K562 (cell line): Measurements from ENCODE around the gene NR3C1. TPM values are rescaled to one million over a fixed set of nuclear protein-coding genes. Genes with fewer than 3 reads are reported as not detected.

Source experiments
- BCOR ChIP-seq: fragments of 450-650 bp; IDR thresholded peaks from 2 replicates; pipeline ENCODE4 v1.6.1; 2016
- BMI1 ChIP-seq: fragments of 150-350 bp; IDR thresholded peaks from 2 replicates; pipeline ENCODE4 v1.6.1; 2014; ENCODE audit warnings: low read length
- BRF1 ChIP-seq: IDR thresholded peaks from 3 replicates; pipeline ENCODE4 v1.6.1; 2011; ENCODE audit warnings: borderline replicate concordance, mild to moderate bottlenecking; ENCODE audit not compliant: insufficient read length; ENCODE audit errors: extremely low read depth
- CBX3 ChIP-seq, 2 experiments: IDR thresholded peaks; 1 replicate in 1 of 2; 2 replicates in 1 of 2; pipeline ENCODE4 v1.6.1; 2012; ENCODE audit warnings: inconsistent platforms in 2 of 2, low read length in 2 of 2, borderline replicate concordance in 1 of 2, control low read depth in 1 of 2
- CXXC5 ChIP-seq: fragments of 250-450 bp; sonication (Bioruptor Pico); IDR thresholded peaks from 2 replicates; pipeline ENCODE4 v1.8.0; 2022; ENCODE audit warnings: inconsistent platforms, mild to moderate bottlenecking, moderate library complexity
- ETS2 ChIP-seq: IDR thresholded peaks from 2 replicates; pipeline ENCODE4 v1.6.1; 2016; ENCODE audit warnings: borderline replicate concordance, missing genetic modification characterization, mild to moderate bottlenecking, moderate library complexity, missing compliant biosample characterization; ENCODE audit not compliant: poor library complexity, severe bottlenecking
- FUS ChIP-seq: fragments of 200-400 bp; formaldehyde crosslinking; optimal IDR thresholded peaks from 2 replicates; pipeline ENCODE3; 2017; ENCODE audit warnings: low read depth, low read length
- GATAD2A ChIP-seq: fragments of 450-650 bp; IDR thresholded peaks from 2 replicates; pipeline ENCODE4 v1.6.1; 2017
- GTF2F1 ChIP-seq: IDR thresholded peaks from 2 replicates; pipeline ENCODE4 v1.6.1; 2011; ENCODE audit warnings: low read depth, low read length, improper control_type of control experiment
- HMGN3 ChIP-seq: IDR thresholded peaks from 2 replicates; pipeline ENCODE4 v1.6.1; 2011; ENCODE audit warnings: borderline replicate concordance, low read depth, mild to moderate bottlenecking, mixed read lengths, low read length; ENCODE audit not compliant: insufficient read length; ENCODE audit errors: extremely low read depth
- HNRNPH1 ChIP-seq: fragments of 200-400 bp; formaldehyde crosslinking; optimal IDR thresholded peaks from 2 replicates; pipeline ENCODE3; 2017; ENCODE audit warnings: low read depth, mild to moderate bottlenecking, low read length, moderate library complexity
- KAT7 ChIP-seq: sonication (generic); formaldehyde crosslinking; IDR thresholded peaks from 2 replicates; pipeline ENCODE4 v1.8.0; 2022; ENCODE audit warnings: missing genetic modification reagents, mild to moderate bottlenecking, borderline replicate concordance
- MAZ ChIP-seq, 2 experiments: fragments of 450-650 bp in 1 of 2; sonication (generic) in 1 of 2; formaldehyde crosslinking; IDR thresholded peaks in 1 of 2; conservative IDR thresholded peaks in 1 of 2; 2 replicates each; pipeline versions ENCODE4 v1.4.0 to v1.5.0; 2020; ENCODE audit warnings: mild to moderate bottlenecking in 1 of 2, missing genetic modification reagents in 1 of 2
- NFIC ChIP-seq: fragments of 450-650 bp; IDR thresholded peaks from 2 replicates; pipeline ENCODE4 v1.6.1; 2017; ENCODE audit warnings: mild to moderate bottlenecking, inconsistent platforms
- POLR2B ChIP-seq: fragments of 450-650 bp; IDR thresholded peaks from 2 replicates; pipeline ENCODE4 v1.6.1; 2018; ENCODE audit warnings: low read depth; ENCODE audit not compliant: partially characterized antibody
- TOE1 ChIP-seq, 2 experiments: fragments of 450-650 bp in 1 of 2; sonication (generic) in 1 of 2; formaldehyde crosslinking in 1 of 2; IDR thresholded peaks; 2 replicates each; pipeline versions ENCODE4 v1.7.1 to v1.8.0; 2016 to 2022; ENCODE audit warnings: borderline replicate concordance in 2 of 2, mild to moderate bottlenecking in 2 of 2, antibody characterized with exemption in 1 of 2, inconsistent platforms in 1 of 2, low read depth in 1 of 2, missing genetic modification reagents in 1 of 2, moderate library complexity in 1 of 2
- ZNF282 ChIP-seq: sonication (generic); formaldehyde crosslinking; IDR thresholded peaks from 2 replicates; pipeline ENCODE4 v1.8.1; 2023; ENCODE audit warnings: missing genetic modification reagents
- ZNF644 ChIP-seq: fragments of 200-800 bp; sonication (Bioruptor generic); IDR thresholded peaks from 2 replicates; pipeline ENCODE4 v1.6.1; 2016; ENCODE audit warnings: low read depth, missing genetic modification characterization, missing compliant biosample characterization
- ZNF717 ChIP-seq: fragments of 250-450 bp; sonication (Bioruptor Pico); IDR thresholded peaks from 2 replicates; pipeline ENCODE4 v1.5.0; 2021
- polyA plus RNA-seq, 8 experiments: library from polyadenylated mRNA; depleted of rRNA in 4 of 8; stranded (reverse) in 5 of 8; unstranded in 3 of 8; fragments of >200 nt; fragmentation: Nextera tagmentation in 2 of 8; fragmentation: Illumina TruSeq in 1 of 8; extraction: Ambion mirVana in 2 of 8; extraction: Trizol in 1 of 8; gene quantifications; 2 replicates each; pipeline versions ENCODE4 v1.2.1 to v1.2.3, GENCODE V29; 2011 to 2014; ENCODE audit warnings: inconsistent platforms in 1 of 8, missing spikeins in 1 of 8
- total RNA-seq, 7 experiments: library from RNA; depleted of rRNA in 6 of 7; stranded (reverse); fragments of >200 nt in 6 of 7; fragmentation: Illumina TruSeq in 2 of 7; extraction: Trizol in 2 of 7; gene quantifications; 2 replicates each; pipeline versions ENCODE4 v1.2.1 to v1.2.3, GENCODE V29; 2011 to 2021; ENCODE audit warnings: low replicate concordance in 1 of 7
- TF ChIP-seq, protein P1 (sequence below): sonication (generic); formaldehyde crosslinking; IDR thresholded peaks from 2 replicates; pipeline ENCODE4 v1.8.0; 2022; ENCODE audit warnings: missing genetic modification reagents, mild to moderate bottlenecking, borderline replicate concordance
- TF ChIP-seq, protein P2 (sequence below): fragments of 250-450 bp; sonication (Bioruptor Pico); IDR thresholded peaks from 2 replicates; pipeline ENCODE4 v1.4.0; 2020; ENCODE audit warnings: mild to moderate bottlenecking, moderate library complexity, borderline replicate concordance
- TF ChIP-seq, protein P3 (sequence below): fragments of 250-450 bp; sonication (Bioruptor Pico); IDR thresholded peaks from 2 replicates; pipeline ENCODE4 v1.5.0; 2020; ENCODE audit warnings: mild to moderate bottlenecking, borderline replicate concordance

NR3C1 gene
- total and polyA plus RNA-seq, 9 of the 15 experiments (the other 6 are each of a cell fraction or from before 2014, with no cell fraction given), result 8.2 to 36.0 (median 15.0) TPM

DNA sequence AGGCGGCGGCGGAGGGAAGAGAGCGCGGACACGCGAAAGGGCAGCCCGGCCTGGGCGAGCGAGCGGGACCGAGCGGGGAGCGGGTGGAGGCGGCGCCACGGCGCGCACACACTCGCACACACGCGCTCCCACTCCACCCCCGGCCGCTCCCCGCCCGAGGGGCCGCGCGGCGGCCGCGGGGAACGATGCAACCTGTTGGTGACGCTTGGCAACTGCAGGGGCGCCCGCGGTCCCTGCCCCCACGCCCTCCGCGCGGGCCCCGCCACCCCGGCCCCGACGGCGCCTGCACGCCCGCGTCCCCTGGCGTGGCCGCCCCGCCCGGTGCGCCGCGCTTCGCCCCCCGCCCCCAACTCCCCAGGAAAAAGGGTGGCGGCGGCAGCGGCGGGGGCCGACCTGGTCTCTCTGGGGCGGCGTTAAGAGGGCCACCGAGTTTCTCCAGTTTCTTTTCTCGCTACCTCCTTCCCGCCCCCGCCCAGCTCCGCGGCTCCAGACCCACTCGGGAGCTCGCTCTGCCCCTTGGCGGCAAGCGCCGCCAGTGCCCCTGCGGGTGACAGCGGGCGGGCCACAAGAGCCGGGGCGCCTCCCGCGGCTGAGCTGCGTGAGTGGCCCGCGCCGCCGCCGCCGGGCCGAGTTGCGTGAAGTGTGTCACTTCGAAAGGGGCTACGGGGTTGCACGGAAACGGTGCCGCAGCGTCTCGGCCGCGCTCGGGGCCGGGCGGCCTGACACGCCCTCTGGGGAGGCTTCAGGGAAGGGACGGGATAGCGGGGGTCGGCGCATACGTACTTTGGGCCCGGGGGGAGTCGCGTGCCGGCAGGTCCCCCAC lies at the start of gene NR3C1 (continued):
- TF ChIP-seq, protein P1, sequence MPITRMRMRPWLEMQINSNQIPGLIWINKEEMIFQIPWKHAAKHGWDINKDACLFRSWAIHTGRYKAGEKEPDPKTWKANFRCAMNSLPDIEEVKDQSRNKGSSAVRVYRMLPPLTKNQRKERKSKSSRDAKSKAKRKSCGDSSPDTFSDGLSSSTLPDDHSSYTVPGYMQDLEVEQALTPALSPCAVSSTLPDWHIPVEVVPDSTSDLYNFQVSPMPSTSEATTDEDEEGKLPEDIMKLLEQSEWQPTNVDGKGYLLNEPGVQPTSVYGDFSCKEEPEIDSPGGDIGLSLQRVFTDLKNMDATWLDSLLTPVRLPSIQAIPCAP (CRISPR knock-in tag), result no peak
- TF ChIP-seq CBX3 (IDR thresholded peaks at IDR 0.05; ENCODE audit: borderline replicate concordance in 1 of 2, low read length in 2 of 2) (0 out of 3 replicates have a peak, but pooled peaks of 1 of the 2 experiments have one; percentile 2), ZNF644 (no peak; the same call in 1 of the 2 replicates), GATAD2A (peak; percentile 80; the same call in 1 of the 2 replicates), BRF1 (no peak), CXXC5 (CRISPR knock-in tag) (peak; percentile 57), ZNF717 (CRISPR knock-in tag) (no peak), NFIC (no peak; the same call in none of the 2 replicates), BCOR (no peak), KAT7 (CRISPR knock-in tag) (no peak), HMGN3 (peak; percentile 3), GTF2F1 (no peak), POLR2B (no peak), BMI1 (no peak), ETS2 (tag) (no peak), ZNF282 (CRISPR knock-in tag) (no peak), TOE1 (IDR thresholded peaks at IDR 0.05; ENCODE audit: borderline replicate concordance) (0 out of 2 replicates have a peak, but pooled peaks have one; percentile 8), TOE1 (CRISPR knock-in tag; IDR thresholded peaks at IDR 0.05; ENCODE audit: borderline replicate concordance, low read depth) (no peak), FUS (peak; percentile 44), HNRNPH1 (no peak), MAZ (CRISPR knock-in tag; conservative IDR thresholded peaks at IDR 0.05 in 1 of 2, IDR thresholded peaks at IDR 0.05 in 1 of 2) (peak; percentile 69 to 89; a peak in 3 of 4 replicates)
- TF ChIP-seq, protein P2, sequence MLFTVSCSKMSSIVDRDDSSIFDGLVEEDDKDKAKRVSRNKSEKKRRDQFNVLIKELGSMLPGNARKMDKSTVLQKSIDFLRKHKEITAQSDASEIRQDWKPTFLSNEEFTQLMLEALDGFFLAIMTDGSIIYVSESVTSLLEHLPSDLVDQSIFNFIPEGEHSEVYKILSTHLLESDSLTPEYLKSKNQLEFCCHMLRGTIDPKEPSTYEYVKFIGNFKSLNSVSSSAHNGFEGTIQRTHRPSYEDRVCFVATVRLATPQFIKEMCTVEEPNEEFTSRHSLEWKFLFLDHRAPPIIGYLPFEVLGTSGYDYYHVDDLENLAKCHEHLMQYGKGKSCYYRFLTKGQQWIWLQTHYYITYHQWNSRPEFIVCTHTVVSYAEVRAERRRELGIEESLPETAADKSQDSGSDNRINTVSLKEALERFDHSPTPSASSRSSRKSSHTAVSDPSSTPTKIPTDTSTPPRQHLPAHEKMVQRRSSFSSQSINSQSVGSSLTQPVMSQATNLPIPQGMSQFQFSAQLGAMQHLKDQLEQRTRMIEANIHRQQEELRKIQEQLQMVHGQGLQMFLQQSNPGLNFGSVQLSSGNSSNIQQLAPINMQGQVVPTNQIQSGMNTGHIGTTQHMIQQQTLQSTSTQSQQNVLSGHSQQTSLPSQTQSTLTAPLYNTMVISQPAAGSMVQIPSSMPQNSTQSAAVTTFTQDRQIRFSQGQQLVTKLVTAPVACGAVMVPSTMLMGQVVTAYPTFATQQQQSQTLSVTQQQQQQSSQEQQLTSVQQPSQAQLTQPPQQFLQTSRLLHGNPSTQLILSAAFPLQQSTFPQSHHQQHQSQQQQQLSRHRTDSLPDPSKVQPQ, result no peak
- TF ChIP-seq, protein P3, sequence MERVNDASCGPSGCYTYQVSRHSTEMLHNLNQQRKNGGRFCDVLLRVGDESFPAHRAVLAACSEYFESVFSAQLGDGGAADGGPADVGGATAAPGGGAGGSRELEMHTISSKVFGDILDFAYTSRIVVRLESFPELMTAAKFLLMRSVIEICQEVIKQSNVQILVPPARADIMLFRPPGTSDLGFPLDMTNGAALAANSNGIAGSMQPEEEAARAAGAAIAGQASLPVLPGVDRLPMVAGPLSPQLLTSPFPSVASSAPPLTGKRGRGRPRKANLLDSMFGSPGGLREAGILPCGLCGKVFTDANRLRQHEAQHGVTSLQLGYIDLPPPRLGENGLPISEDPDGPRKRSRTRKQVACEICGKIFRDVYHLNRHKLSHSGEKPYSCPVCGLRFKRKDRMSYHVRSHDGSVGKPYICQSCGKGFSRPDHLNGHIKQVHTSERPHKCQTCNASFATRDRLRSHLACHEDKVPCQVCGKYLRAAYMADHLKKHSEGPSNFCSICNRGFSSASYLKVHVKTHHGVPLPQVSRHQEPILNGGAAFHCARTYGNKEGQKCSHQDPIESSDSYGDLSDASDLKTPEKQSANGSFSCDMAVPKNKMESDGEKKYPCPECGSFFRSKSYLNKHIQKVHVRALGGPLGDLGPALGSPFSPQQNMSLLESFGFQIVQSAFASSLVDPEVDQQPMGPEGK (CRISPR knock-in tag), result no peak
